OCI-LY7 (cell line): ENCODE results near the gene APOC4. TPM values are rescaled to one million over a fixed set of nuclear protein-coding genes. Genes with fewer than 3 reads are reported as not detected.
A peak's percentile ranks its signal among the peaks of the same experiment; 100 is the strongest.

Source experiments
- BruUV-seq: library from RNA; stranded (reverse); fragments of 400-500 nt; replicated peaks from 2 replicates; lab custom pipeline; 2021; lab: Mats Ljungman, UMichigan
- CTCF ChIA-PET: fragments of 300-600 bp; sonication (Branson Sonifier 250); formaldehyde crosslinking; loops from one replicate; lab custom pipeline; 2022; ENCODE audit warnings: antibody characterized with exemption; ENCODE audit not compliant: unreplicated experiment; lab: Charles Lee
- POLR2A ChIA-PET: fragments of 300-600 bp; sonication (Branson Sonifier 250); formaldehyde crosslinking; loops from one replicate; lab custom pipeline; 2022; ENCODE audit warnings: antibody characterized with exemption; lab: Charles Lee
- DNase-seq: peaks from one replicate; pipeline ENCODE4 v3.0.0-alpha.2; 2015; ENCODE audit warnings: low spot score
- H2AFZ ChIP-seq: fragments of 200-600 bp; sonication (generic), shearing (Covaris generic); 2 replicates; pipeline ENCODE4 v1.6.1; 2014; ENCODE audit warnings: mild to moderate bottlenecking, antibody characterized with exemption, low read length, moderate library complexity
- H3K27ac ChIP-seq: fragments of 200-600 bp; sonication (generic); 2 replicates; pipeline ENCODE4 v1.5.1; 2014; ENCODE audit warnings: mixed run types, low read depth, mild to moderate bottlenecking, moderate library complexity, low read length, inconsistent platforms; ENCODE audit not compliant: poor library complexity, severe bottlenecking
- H3K36me3 ChIP-seq: fragments of 200-600 bp; sonication (generic); 2 replicates; pipeline ENCODE4 v1.6.1; 2014; ENCODE audit warnings: mild to moderate bottlenecking, antibody characterized with exemption, low read length, moderate library complexity, mixed read lengths; ENCODE audit not compliant: insufficient read depth
- H3K4me1 ChIP-seq: fragments of 200-600 bp; sonication (generic); 2 replicates; pipeline ENCODE4 v1.5.1; 2014; ENCODE audit warnings: mild to moderate bottlenecking, low read length; ENCODE audit not compliant: insufficient read depth, poor library complexity, severe bottlenecking
- H3K4me2 ChIP-seq: fragments of 200-600 bp; sonication (generic); 2 replicates; pipeline ENCODE4 v1.6.1; 2014; ENCODE audit warnings: mild to moderate bottlenecking, low read length
- H3K4me3 ChIP-seq: fragments of 200-600 bp; sonication (generic); 2 replicates; pipeline ENCODE4 v1.5.1; 2014; ENCODE audit warnings: mild to moderate bottlenecking, low read depth, low read length; ENCODE audit not compliant: poor library complexity, severe bottlenecking
- H3K79me2 ChIP-seq: fragments of 200-600 bp; sonication (generic); 2 replicates; pipeline ENCODE4 v1.6.1; 2016; ENCODE audit warnings: low read depth, mild to moderate bottlenecking, low read length, moderate library complexity, mixed read lengths; ENCODE audit not compliant: insufficient read depth
- H3K9me2 ChIP-seq: fragments of 200-600 bp; sonication (generic); 2 replicates; pipeline ENCODE4 v1.6.1; 2016; ENCODE audit warnings: mild to moderate bottlenecking, low read length, mixed read lengths; ENCODE audit not compliant: insufficient read depth
- H3K9me3 ChIP-seq: fragments of 200-600 bp; sonication (generic); 2 replicates; pipeline ENCODE4 v1.6.1; 2014; ENCODE audit warnings: mild to moderate bottlenecking, mixed run types, low read length, mixed read lengths
- H4K20me1 ChIP-seq: fragments of 200-600 bp; sonication (generic); 2 replicates; pipeline ENCODE4 v1.6.1; 2014; ENCODE audit warnings: mild to moderate bottlenecking, antibody characterized with exemption, low read length, moderate library complexity, mixed read lengths; ENCODE audit not compliant: insufficient read depth
- EZH2phosphoT487 ChIP-seq: fragments of 200-600 bp; sonication (generic); IDR thresholded peaks from 2 replicates; pipeline ENCODE4 v1.6.1; 2018; ENCODE audit warnings: low read depth, borderline replicate concordance, mild to moderate bottlenecking, mixed run types, antibody characterized with exemption, low read length, moderate library complexity, mixed read lengths
- intact Hi-C: fragments of 100-400 bp; cut with micrococcal nuclease; formaldehyde crosslinking; loops from one replicate; pipeline ENCODE4 v1.10.0; 2022; ENCODE audit not compliant: unreplicated experiment
- total RNA-seq, 2 experiments: library from RNA; depleted of rRNA in 1 of 2; stranded (reverse); fragments of >200 nt in 1 of 2; shearing (Covaris generic) in 1 of 2; gene quantifications; 2 replicates each; pipeline ENCODE4 v1.2.3, GENCODE V29; 2014 to 2022
- TF ChIP-seq, protein P1 (sequence below): fragments of 200-600 bp; sonication (generic); conservative IDR thresholded peaks from 2 replicates; pipeline ENCODE4 v1.5.1; 2014; ENCODE audit warnings: mild to moderate bottlenecking, antibody characterized with exemption, low read length, moderate library complexity, mixed read lengths

Gene APOC4
- total RNA-seq, 2 experiments from 2014 or later, result not detected

DNA sequence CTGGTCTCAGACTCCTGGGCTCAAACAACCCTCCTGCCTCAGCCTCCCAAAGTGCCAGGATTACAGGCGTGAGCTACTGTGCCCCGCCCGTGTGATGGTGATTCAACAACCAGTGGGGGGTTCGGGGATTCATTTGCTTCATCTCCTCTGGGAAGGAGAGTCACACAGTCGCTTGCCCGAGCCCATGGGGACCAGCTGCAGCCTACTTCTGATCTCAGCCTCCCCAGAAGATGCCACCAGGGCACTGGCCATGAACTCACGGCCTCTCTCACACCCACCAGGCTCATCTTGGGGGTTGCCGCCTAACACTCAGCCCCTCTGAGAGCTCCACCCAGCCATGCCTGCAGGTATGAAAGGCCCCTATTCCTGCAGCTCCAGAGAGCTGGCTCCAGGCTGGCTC is 44.2 kb upstream of the APOC4 start:
- Histone ChIP-seq H3K9me3 (no peaks in the 10 kb centered on the region), H3K27ac (no peak overlapping the region), H3K4me1 (peaks cover under 1% of the 10 kb centered on the region), H2AFZ (no peak overlapping the region), H4K20me1 (no peaks in the 10 kb centered on the region), H3K79me2 (peaks cover 12% of the 10 kb centered on the region), H3K36me3 (peaks cover 94% of the 10 kb centered on the region), H3K4me2 (no peak overlapping the region), H3K9me2 (no peaks in the 10 kb centered on the region), H3K4me3 (no peak overlapping the region)
- intact Hi-C loops, result no loop called here
- ChIA-PET CTCF (no interaction called here), POLR2A (no interaction called here)
- no peak for DNase-seq
- no peak for TF ChIP-seq EZH2phosphoT487
- TF ChIP-seq, protein P1, sequence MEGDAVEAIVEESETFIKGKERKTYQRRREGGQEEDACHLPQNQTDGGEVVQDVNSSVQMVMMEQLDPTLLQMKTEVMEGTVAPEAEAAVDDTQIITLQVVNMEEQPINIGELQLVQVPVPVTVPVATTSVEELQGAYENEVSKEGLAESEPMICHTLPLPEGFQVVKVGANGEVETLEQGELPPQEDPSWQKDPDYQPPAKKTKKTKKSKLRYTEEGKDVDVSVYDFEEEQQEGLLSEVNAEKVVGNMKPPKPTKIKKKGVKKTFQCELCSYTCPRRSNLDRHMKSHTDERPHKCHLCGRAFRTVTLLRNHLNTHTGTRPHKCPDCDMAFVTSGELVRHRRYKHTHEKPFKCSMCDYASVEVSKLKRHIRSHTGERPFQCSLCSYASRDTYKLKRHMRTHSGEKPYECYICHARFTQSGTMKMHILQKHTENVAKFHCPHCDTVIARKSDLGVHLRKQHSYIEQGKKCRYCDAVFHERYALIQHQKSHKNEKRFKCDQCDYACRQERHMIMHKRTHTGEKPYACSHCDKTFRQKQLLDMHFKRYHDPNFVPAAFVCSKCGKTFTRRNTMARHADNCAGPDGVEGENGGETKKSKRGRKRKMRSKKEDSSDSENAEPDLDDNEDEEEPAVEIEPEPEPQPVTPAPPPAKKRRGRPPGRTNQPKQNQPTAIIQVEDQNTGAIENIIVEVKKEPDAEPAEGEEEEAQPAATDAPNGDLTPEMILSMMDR, result no peak
- no TSS peak for BruUV-seq

DNA sequence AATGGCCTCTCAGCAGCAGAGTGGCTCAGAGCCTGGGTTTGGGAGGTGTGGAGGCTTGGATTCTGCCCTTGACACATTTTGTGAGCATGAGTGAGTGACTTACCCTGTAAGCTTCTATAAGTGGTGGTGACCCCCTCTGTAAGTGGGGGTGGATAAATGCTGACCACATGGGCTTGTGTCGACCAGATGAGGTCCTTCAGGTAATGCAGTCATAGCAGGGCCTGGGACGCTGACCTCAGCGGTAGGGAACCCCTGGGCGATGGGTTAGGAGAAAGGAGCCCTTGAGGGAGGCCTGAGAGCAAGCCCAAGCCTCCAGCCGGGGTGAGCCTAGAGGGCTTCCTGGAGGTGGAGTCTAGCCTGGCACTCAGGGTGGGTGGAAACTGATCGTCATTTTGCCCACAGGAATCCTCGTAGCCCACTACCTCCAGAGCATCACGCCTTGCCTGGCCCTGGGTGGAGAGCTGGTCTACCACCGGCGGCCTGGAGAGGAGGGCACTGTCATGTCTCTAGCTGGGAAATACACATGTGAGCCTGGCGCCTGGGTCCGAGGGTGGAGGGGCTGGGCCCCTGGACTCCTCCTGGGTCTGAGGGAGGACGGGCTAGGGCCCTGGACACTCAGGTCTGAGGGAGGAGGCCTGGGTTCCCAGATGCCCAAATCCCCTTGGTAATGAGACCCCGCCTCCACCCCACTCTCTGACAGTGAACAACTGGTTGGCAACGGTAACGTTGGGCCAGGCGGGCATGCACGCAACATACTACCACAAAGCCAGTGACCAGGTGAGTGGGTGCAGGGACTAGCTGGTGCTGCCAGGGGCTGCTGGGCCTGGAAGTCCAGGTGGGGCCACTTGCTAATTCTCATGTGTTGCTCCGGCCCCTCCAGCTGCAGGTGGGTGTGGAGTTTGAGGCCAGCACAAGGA is 41.5 kb upstream of the APOC4 start:
- no peak for DNase-seq
- peaks cover 7% of the 10 kb centered on the region for H3K4me1 ChIP-seq
- intact Hi-C loops, result loop anchor here (5.0 kb wide), 1 partner anchor 287 kb away; no protein-coding TSS in a partner anchor
- ChIA-PET CTCF (interaction anchor here (0.5 kb wide), 1 partner anchor 52 kb away, joined by 3 read pairs; no protein-coding TSS in a partner anchor), POLR2A (no interaction called here)
- no peak overlapping the region for H3K4me2 ChIP-seq
- no peak overlapping the region for H3K27ac ChIP-seq
- no peaks in the 10 kb centered on the region for H3K79me2 ChIP-seq
- H3K9me3 ChIP-seq, result no peaks in the 10 kb centered on the region
- H4K20me1 ChIP-seq, result no peaks in the 10 kb centered on the region
- no TSS peak for BruUV-seq
- H3K4me3 ChIP-seq, result no peak overlapping the region
- H2AFZ ChIP-seq, result no peak overlapping the region
- TF ChIP-seq, protein P1, result no peak
- no peak for TF ChIP-seq EZH2phosphoT487
- H3K9me2 ChIP-seq, result no peaks in the 10 kb centered on the region
- peaks cover 87% of the 10 kb centered on the region for H3K36me3 ChIP-seq

DNA sequence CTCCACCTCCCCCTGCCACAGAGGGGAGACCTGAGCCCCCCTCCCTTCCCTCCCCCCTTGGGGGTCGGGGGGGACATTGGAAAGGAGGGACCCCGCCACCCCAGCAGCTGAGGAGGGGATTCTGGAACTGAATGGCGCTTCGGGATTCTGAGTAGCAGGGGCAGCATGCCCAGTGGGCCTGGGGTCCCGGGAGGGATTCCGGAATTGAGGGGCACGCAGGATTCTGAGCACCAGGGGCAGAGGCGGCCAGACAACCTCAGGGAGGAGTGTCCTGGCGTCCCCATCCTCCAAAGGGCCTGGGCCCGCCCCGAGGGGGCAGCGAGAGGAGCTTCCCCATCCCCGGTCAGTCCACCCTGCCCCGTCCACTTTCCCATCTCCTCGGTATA is 38.8 kb upstream of the APOC4 start:
- intact Hi-C loops, result loop anchor here (2.0 to 5.0 kb wide), 2 partner anchors 48 to 284 kb away; no protein-coding TSS in a partner anchor
- TSS peak; percentile 89 for BruUV-seq
- POLR2A ChIA-PET, result no interaction called here

More for the DNA sequence above, 38.8 kb upstream of the APOC4 start:
- H3K27ac ChIP-seq, result no peak overlapping the region
- no peak overlapping the region for H2AFZ ChIP-seq
- peaks cover 61% of the 10 kb centered on the region for H3K36me3 ChIP-seq
- H3K4me3 ChIP-seq, result no peak overlapping the region
- H3K79me2 ChIP-seq, result no peaks in the 10 kb centered on the region
- H3K4me1 ChIP-seq, result peaks cover 15% of the 10 kb centered on the region
- no peak for DNase-seq
- TF ChIP-seq EZH2phosphoT487, result no peak
- TF ChIP-seq, protein P1, result no peak
- no peak overlapping the region for H3K4me2 ChIP-seq
- H3K9me2 ChIP-seq, result no peaks in the 10 kb centered on the region
- H4K20me1 ChIP-seq, result no peaks in the 10 kb centered on the region
- CTCF ChIA-PET, result no interaction called here
- H3K9me3 ChIP-seq, result no peaks in the 10 kb centered on the region
